ENCODE data around the gene OR2Z1. TPM values are rescaled to one million over a fixed set of nuclear protein-coding genes. Genes with fewer than 3 reads are reported as not detected.

OR2Z1 gene
- polyA plus RNA-seq, 1 experiment, result not detected

- Histone ChIP-seq H3K27me3 (ENCODE audit: control insufficient read depth, insufficient read depth, low read length) (no peaks in the 10 kb centered on the region), H3K36me3 (ENCODE audit: control insufficient read depth, insufficient read depth, low read length) (no peaks in the 10 kb centered on the region), H3K4me3 (ENCODE audit: low read depth, low read length) (no peak overlapping the region)
- ChIA-PET POLR2A (no interaction called here), CTCF (interaction anchor here (0.6 kb wide), 1 partner anchor 594 kb away, joined by 3 read pairs; no protein-coding TSS in a partner anchor)
- DNase-seq (ENCODE audit: low read depth), result no peak
- TF ChIP-seq CTCF (IDR thresholded peaks at IDR 0.05; ENCODE audit: insufficient read depth, low read depth, low read length), result no peak
Measured at GRCh38 chr19:8697671-8698432, 23.6 kb upstream of the OR2Z1 start.

- Histone ChIP-seq H3K27me3 (ENCODE audit: control insufficient read depth, insufficient read depth, low read length) (no peaks in the 10 kb centered on the region), H3K4me3 (ENCODE audit: low read depth, low read length) (no peak within 1 kb of the TSS), H3K36me3 (ENCODE audit: control insufficient read depth, insufficient read depth, low read length) (no peaks in the 10 kb centered on the region)
- DNase-seq (ENCODE audit: low read depth), result no peak
- CTCF ChIA-PET, result no interaction called here
- POLR2A ChIA-PET, result no interaction called here
- TF ChIP-seq CTCF (IDR thresholded peaks at IDR 0.05; ENCODE audit: insufficient read depth, low read depth, low read length), result no peak
Measured at GRCh38 chr19:8698433-8699063, 22.9 kb upstream of the OR2Z1 start, which contains the start of gene ACTL9. ACTL9 (minus strand) TSS chr19:8698795; CDS start chr19:8698701, 94 bp downstream.

- Histone ChIP-seq H3K36me3 (ENCODE audit: control insufficient read depth, insufficient read depth, low read length) (no peaks in the 10 kb centered on the region), H3K4me3 (ENCODE audit: low read depth, low read length) (no peak overlapping the region), H3K27me3 (ENCODE audit: control insufficient read depth, insufficient read depth, low read length) (no peaks in the 10 kb centered on the region)
- no peak for TF ChIP-seq CTCF (IDR thresholded peaks at IDR 0.05; ENCODE audit: insufficient read depth, low read depth, low read length)
- ChIA-PET CTCF (no interaction called here), POLR2A (no interaction called here)
- no peak for DNase-seq (ENCODE audit: low read depth)
Measured at GRCh38 chr19:8699908-8700307, 21.5 kb upstream of the OR2Z1 start.

GRCh38 chr19:8700956-8701355 is 20.5 kb upstream of the OR2Z1 start:
- CTCF ChIA-PET, result no interaction called here
- Histone ChIP-seq H3K36me3 (ENCODE audit: control insufficient read depth, insufficient read depth, low read length) (no peaks in the 10 kb centered on the region), H3K27me3 (ENCODE audit: control insufficient read depth, insufficient read depth, low read length) (no peaks in the 10 kb centered on the region), H3K4me3 (ENCODE audit: low read depth, low read length) (no peak overlapping the region)
- TF ChIP-seq CTCF (IDR thresholded peaks at IDR 0.05; ENCODE audit: insufficient read depth, low read depth, low read length), result no peak
- POLR2A ChIA-PET, result no interaction called here
- no peak for DNase-seq (ENCODE audit: low read depth)

- ChIA-PET POLR2A (no interaction called here), CTCF (no interaction called here)
- no peaks in the 10 kb centered on the region for H3K36me3 ChIP-seq (ENCODE audit: control insufficient read depth, insufficient read depth, low read length)
- no peak for DNase-seq (ENCODE audit: low read depth)
- TF ChIP-seq CTCF (IDR thresholded peaks at IDR 0.05; ENCODE audit: insufficient read depth, low read depth, low read length), result no peak
- H3K27me3 ChIP-seq (ENCODE audit: control insufficient read depth, insufficient read depth, low read length), result no peaks in the 10 kb centered on the region
- H3K4me3 ChIP-seq (ENCODE audit: low read depth, low read length), result no peak overlapping the region
Measured at GRCh38 chr19:8702350-8702749, 19.1 kb upstream of the OR2Z1 start.
